DOHH2 (cell line): ENCODE measurements around the gene STAT5A.
A peak's percentile ranks its signal among the peaks of the same experiment; 100 is the strongest.

Experiments used
- H3F3A ChIP-seq: fragments of 200-600 bp; sonication (generic), shearing (Covaris generic); 2 replicates; pipeline ENCODE4 v1.6.0; 2016; ENCODE audit warnings: antibody characterized with exemption, mild to moderate bottlenecking; ENCODE audit not compliant: control insufficient read depth, insufficient read depth
- H3K27ac ChIP-seq: fragments of 200-600 bp; sonication (generic); 2 replicates; pipeline ENCODE4 v1.5.1; 2014; ENCODE audit warnings: low read depth, mild to moderate bottlenecking, low read length, moderate library complexity
- H3K27me3 ChIP-seq: fragments of 200-600 bp; sonication (generic); 2 replicates; pipeline ENCODE4 v1.6.1; 2014; ENCODE audit warnings: mild to moderate bottlenecking, low read length, mixed read lengths; ENCODE audit not compliant: control insufficient read depth
- H3K36me3 ChIP-seq: fragments of 200-600 bp; sonication (generic); 2 replicates; pipeline ENCODE4 v1.6.1; 2014; ENCODE audit warnings: mild to moderate bottlenecking, low read length, moderate library complexity, mixed read lengths; ENCODE audit not compliant: control insufficient read depth
- H3K4me1 ChIP-seq: fragments of 200-600 bp; sonication (generic); 2 replicates; pipeline ENCODE4 v1.6.1; 2014; ENCODE audit warnings: mild to moderate bottlenecking, low read length, mixed read lengths; ENCODE audit not compliant: control insufficient read depth
- H3K4me2 ChIP-seq: fragments of 200-600 bp; sonication (generic); 2 replicates; pipeline ENCODE4 v1.6.0; 2014; ENCODE audit warnings: mild to moderate bottlenecking, low read length, moderate library complexity
- H3K4me3 ChIP-seq: fragments of 200-600 bp; sonication (generic); 2 replicates; pipeline ENCODE4 v1.5.1; 2014; ENCODE audit warnings: mild to moderate bottlenecking, low read length, mixed read lengths
- H3K79me2 ChIP-seq: fragments of 200-600 bp; sonication (generic); 2 replicates; pipeline ENCODE4 v1.6.1; 2014; ENCODE audit warnings: mild to moderate bottlenecking, low read length, mixed read lengths; ENCODE audit not compliant: control insufficient read depth
- H3K9me2 ChIP-seq: fragments of 200-600 bp; sonication (generic); replicated peaks from 2 replicates; pipeline ENCODE4 v1.6.1; 2014; ENCODE audit warnings: mild to moderate bottlenecking, low read length, mixed read lengths; ENCODE audit not compliant: control insufficient read depth
- H3K9me3 ChIP-seq: fragments of 200-600 bp; sonication (generic); 2 replicates; pipeline ENCODE4 v1.6.1; 2014; ENCODE audit warnings: antibody characterized with exemption, low read length, mixed read lengths; ENCODE audit not compliant: control insufficient read depth, insufficient read depth
- H4K20me1 ChIP-seq: fragments of 200-600 bp; sonication (generic); 2 replicates; pipeline ENCODE4 v1.6.0; 2014; ENCODE audit warnings: low read depth, mild to moderate bottlenecking, antibody characterized with exemption, low read length, moderate library complexity; ENCODE audit not compliant: control insufficient read depth, insufficient read depth
- EZH2phosphoT487 ChIP-seq: fragments of 200-600 bp; sonication (generic); IDR thresholded peaks from 2 replicates; pipeline ENCODE4 v1.6.1; 2017; ENCODE audit warnings: borderline replicate concordance, mild to moderate bottlenecking, antibody characterized with exemption, low read length, moderate library complexity, mixed read lengths
- TF ChIP-seq, protein P1 (sequence below): fragments of 200-600 bp; sonication (generic); IDR thresholded peaks from one replicate; pipeline ENCODE4 v1.5.1; 2014; ENCODE audit warnings: antibody characterized with exemption, mild to moderate bottlenecking, low read depth, low read length; ENCODE audit not compliant: poor library complexity, severe bottlenecking

The STAT5A gene

DNA sequence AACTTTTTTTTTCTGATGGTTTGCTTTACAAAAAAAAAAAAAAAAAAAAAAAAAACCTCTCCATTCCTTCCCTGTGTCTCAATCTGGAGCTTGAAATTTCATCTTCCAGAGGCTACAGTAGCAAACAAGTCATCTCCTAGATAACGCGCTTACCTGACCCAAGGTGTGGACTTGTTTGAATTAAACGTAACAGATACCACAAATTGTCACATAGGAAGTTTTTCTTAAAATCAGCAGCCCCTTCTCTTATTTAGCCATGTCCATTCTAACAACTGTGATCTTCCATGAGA is 14.1 kb upstream of the STAT5A start:
- H3K27me3 ChIP-seq: no peaks in the 10 kb centered on the region
- peak overlapping the region; percentile 93 for H3K4me3 ChIP-seq
- TF ChIP-seq, protein P1, sequence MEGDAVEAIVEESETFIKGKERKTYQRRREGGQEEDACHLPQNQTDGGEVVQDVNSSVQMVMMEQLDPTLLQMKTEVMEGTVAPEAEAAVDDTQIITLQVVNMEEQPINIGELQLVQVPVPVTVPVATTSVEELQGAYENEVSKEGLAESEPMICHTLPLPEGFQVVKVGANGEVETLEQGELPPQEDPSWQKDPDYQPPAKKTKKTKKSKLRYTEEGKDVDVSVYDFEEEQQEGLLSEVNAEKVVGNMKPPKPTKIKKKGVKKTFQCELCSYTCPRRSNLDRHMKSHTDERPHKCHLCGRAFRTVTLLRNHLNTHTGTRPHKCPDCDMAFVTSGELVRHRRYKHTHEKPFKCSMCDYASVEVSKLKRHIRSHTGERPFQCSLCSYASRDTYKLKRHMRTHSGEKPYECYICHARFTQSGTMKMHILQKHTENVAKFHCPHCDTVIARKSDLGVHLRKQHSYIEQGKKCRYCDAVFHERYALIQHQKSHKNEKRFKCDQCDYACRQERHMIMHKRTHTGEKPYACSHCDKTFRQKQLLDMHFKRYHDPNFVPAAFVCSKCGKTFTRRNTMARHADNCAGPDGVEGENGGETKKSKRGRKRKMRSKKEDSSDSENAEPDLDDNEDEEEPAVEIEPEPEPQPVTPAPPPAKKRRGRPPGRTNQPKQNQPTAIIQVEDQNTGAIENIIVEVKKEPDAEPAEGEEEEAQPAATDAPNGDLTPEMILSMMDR: no peak
- TF ChIP-seq EZH2phosphoT487: no peak
- no peaks in the 10 kb centered on the region for H3K9me3 ChIP-seq
- H3K27ac ChIP-seq: 0 out of 2 replicates have a peak overlapping the region, but pooled peaks have one; percentile 29
- peaks cover 17% of the 10 kb centered on the region for H3K36me3 ChIP-seq
- peak overlapping the region; percentile 93 for H3K4me2 ChIP-seq
- no peaks in the 10 kb centered on the region for H3K9me2 ChIP-seq
- H4K20me1 ChIP-seq: no peaks in the 10 kb centered on the region
- H3K79me2 ChIP-seq: peaks cover 67% of the 10 kb centered on the region
- H3K4me1 ChIP-seq: peaks cover 66% of the 10 kb centered on the region
- H3F3A ChIP-seq: peaks cover 14% of the 10 kb centered on the region

DNA sequence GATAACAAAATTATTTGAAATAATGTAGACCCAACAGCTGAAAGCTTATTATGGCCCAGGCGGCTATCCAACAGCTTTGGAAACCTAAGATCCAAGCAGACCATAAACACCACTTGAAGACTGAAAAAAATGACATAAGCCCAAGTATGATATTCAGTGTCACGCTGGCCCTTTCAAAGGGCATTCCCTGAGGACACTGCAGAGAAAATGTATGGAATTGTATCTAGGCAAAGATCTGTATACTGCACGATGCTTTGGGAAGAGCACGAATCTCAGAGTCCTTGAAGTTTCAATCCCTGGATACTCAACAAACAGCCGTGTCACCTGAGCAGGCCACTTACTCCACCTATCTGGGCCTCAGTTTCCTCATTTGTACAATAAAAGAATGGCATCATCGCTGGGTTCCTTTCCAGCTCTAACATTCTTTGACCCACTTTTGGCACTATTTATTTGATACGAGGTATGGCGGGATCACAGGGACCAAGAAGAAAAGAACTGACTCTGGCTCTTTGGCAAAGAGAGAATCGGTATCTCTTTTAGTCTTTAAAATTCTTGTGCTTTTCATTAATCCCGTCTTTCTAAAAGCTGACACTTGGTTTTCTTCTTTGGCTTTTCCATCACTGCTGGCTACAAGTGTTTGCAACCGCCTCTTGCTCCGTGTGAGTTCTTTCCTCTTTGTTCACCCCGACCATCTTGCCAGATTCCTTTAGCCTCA is 13.3 kb upstream of the STAT5A start:
- Histone ChIP-seq H4K20me1 (no peaks in the 10 kb centered on the region), H3K9me3 (no peaks in the 10 kb centered on the region), H3K4me1 (peaks cover 61% of the 10 kb centered on the region), H3K79me2 (peaks cover 59% of the 10 kb centered on the region), H3K4me3 (peak overlapping the region; percentile 93), H3K27me3 (no peaks in the 10 kb centered on the region), H3K27ac (peak overlapping the region; percentile 48), H3F3A (peaks cover 14% of the 10 kb centered on the region), H3K36me3 (peaks cover 14% of the 10 kb centered on the region), H3K9me2 (no peaks in the 10 kb centered on the region), H3K4me2 (peak overlapping the region; percentile 93)
- no peak for TF ChIP-seq EZH2phosphoT487
- TF ChIP-seq, protein P1: no peak

DNA sequence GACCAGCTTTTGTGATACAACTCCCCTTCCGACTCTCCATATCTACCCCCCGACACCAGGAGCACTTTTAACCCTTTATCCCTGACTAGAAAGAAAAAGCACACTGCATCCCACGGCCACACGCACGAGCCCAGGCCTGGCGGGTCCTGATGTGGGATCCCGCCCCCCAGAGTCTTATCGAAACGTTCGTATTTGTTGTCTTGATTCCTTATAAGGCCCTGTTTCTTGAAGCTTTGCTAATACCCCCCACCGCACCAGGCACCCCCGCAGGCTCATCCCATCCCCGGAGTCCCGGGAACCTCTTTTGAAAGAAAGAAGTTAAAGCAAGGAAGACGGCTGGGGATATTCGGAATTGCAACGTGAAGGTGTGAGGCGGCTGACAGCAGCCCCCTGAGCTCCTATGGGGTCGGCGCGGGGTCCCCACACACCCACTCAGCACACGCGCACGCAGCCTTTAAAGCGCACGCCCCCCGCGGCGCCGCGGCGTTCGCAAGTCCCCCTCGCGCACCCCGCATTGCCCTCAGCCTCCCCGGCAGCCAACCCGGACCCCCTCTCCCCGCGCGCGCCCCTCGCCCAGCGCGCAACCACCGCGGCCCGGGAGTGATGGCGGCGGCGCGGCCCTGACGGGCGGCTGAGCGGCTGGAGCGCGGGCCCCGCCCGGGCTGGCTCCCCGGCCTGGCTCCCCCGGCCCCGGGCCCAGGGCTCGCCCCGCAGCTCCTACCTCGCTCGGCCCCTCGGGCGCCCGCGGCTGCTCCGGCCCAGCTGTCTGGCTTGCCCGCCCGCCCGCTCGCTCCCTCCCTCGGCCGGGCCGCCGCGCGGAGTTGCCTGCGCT is 12.6 kb upstream of the STAT5A start:
- no peaks in the 10 kb centered on the region for H3K9me3 ChIP-seq
- peak overlapping the region; percentile 48 for H3K27ac ChIP-seq
- no peaks in the 10 kb centered on the region for H3K27me3 ChIP-seq
- TF ChIP-seq, protein P1: no peak
- TF ChIP-seq EZH2phosphoT487: no peak
- H3K4me3 ChIP-seq: peak overlapping the region; percentile 93
- H4K20me1 ChIP-seq: no peaks in the 10 kb centered on the region
- peak overlapping the region; percentile 93 for H3K4me2 ChIP-seq
- peaks cover 12% of the 10 kb centered on the region for H3K36me3 ChIP-seq
- peaks cover 14% of the 10 kb centered on the region for H3F3A ChIP-seq
- peaks cover 52% of the 10 kb centered on the region for H3K79me2 ChIP-seq
- peaks cover 58% of the 10 kb centered on the region for H3K4me1 ChIP-seq
- H3K9me2 ChIP-seq: no peaks in the 10 kb centered on the region
